Measurements from ENCODE around the gene B3GNT3. TPM values are rescaled to one million over a fixed set of nuclear protein-coding genes. Genes with fewer than 3 reads are reported as not detected.

Gene B3GNT3
- total and polyA plus RNA-seq, 2 donors (not counting 1 experiment from before 2014, with no cell fraction given): not detected

DNA sequence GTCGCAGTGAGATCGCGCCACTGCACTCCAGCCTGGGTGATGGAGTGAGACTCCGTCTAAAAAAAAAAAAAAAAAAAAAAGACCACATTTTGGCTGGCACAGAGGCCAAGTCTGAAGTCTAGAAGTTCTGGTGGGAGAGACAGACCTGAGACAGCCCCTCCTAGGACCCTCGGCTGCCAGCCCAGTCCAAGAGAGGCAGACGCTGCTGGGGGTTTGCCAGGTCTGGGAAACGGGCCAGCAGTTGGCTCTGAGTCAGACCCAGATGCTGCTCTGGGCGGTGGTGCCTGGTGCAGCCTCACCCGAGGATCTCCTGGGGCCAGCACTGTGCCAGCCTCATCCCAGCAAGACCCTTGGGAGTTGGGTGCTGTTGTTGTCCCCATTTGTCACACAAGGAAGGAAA, 37.8 kb upstream of the B3GNT3 start:
- H3K27me3 ChIP-seq (ENCODE audit: control insufficient read depth, insufficient read depth, low read length): no peaks in the 10 kb centered on the region
- no peaks in the 10 kb centered on the region for H3K4me1 ChIP-seq (ENCODE audit: control insufficient read depth, extremely low read depth, insufficient read depth, low read length)
- no peaks in the 10 kb centered on the region for H3K9me3 ChIP-seq (ENCODE audit: control insufficient read depth, insufficient read depth, low read depth, low read length)
- peak; percentile 38 to 55 for DNase-seq (ENCODE audit: low read depth in 2 of 2)
- no peaks in the 10 kb centered on the region for H3K79me2 ChIP-seq (ENCODE audit: control insufficient read depth, insufficient read depth, low read length)
- H3K4me2 ChIP-seq (ENCODE audit: extremely low read depth, insufficient read depth, low read length): no peak overlapping the region
- no peak overlapping the region for H3K4me3 ChIP-seq (replicated peaks in 1 of 4; ENCODE audit: control extremely low read depth in 1 of 4, insufficient read depth in 1 of 4, low read depth in 3 of 4, low read length in 4 of 4)
- H3K36me3 ChIP-seq (ENCODE audit: control insufficient read depth, insufficient read depth, low read length): no peaks in the 10 kb centered on the region
- no peak overlapping the region for H3K27ac ChIP-seq (ENCODE audit: insufficient read depth, low read length)
- TF ChIP-seq EZH2 (IDR thresholded peaks at IDR 0.05; ENCODE audit: low read length, missing control alignments) (no peak), CTCF (conservative IDR thresholded peaks at IDR 0.05 in 1 of 2, IDR thresholded peaks at IDR 0.05 in 1 of 2; ENCODE audit: low read depth in 1 of 2, low read length in 2 of 2) (no peak)
- no peak overlapping the region for H3K9ac ChIP-seq (ENCODE audit: insufficient read depth, low read length)
- no peak overlapping the region for H2AFZ ChIP-seq (ENCODE audit: low read length)
- no peaks in the 10 kb centered on the region for H4K20me1 ChIP-seq (ENCODE audit: control insufficient read depth, extremely low read depth, insufficient read depth, low read length)

DNA sequence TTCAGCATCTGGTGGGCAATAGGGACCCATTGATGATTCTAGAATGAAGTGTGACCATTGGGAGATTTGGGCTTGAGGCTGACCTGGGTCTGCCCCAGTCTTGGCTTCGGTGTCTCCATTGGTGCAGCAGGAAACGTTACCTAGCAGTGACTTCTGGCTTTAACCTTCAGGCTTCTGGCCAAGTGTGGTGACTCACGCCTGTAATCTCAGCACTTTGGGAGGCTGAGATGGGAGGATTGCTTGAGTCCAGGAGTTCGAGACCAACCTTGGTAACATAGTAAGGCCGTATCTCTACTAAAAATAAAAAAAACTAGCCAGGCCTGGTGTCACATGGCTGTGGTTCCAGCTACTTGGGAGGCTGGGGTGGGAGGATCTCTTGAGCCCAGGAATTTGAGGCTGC, 36.4 kb upstream of the B3GNT3 start:
- Histone ChIP-seq H3K9me3 (ENCODE audit: control insufficient read depth, insufficient read depth, low read depth, low read length) (no peaks in the 10 kb centered on the region), H3K4me2 (ENCODE audit: extremely low read depth, insufficient read depth, low read length) (no peak overlapping the region), H3K9ac (ENCODE audit: insufficient read depth, low read length) (no peak overlapping the region), H3K4me1 (ENCODE audit: control insufficient read depth, extremely low read depth, insufficient read depth, low read length) (no peaks in the 10 kb centered on the region), H3K36me3 (ENCODE audit: control insufficient read depth, insufficient read depth, low read length) (no peaks in the 10 kb centered on the region), H4K20me1 (ENCODE audit: control insufficient read depth, extremely low read depth, insufficient read depth, low read length) (no peaks in the 10 kb centered on the region), H3K27ac (ENCODE audit: insufficient read depth, low read length) (no peak overlapping the region), H3K27me3 (ENCODE audit: control insufficient read depth, insufficient read depth, low read length) (no peaks in the 10 kb centered on the region), H2AFZ (ENCODE audit: low read length) (no peak overlapping the region), H3K4me3 (replicated peaks in 1 of 4; ENCODE audit: control extremely low read depth in 1 of 4, insufficient read depth in 1 of 4, low read depth in 3 of 4, low read length in 4 of 4) (no peak overlapping the region), H3K79me2 (ENCODE audit: control insufficient read depth, insufficient read depth, low read length) (no peaks in the 10 kb centered on the region)
- DNase-seq (ENCODE audit: low read depth in 2 of 2): no peak
- TF ChIP-seq CTCF (conservative IDR thresholded peaks at IDR 0.05 in 1 of 2, IDR thresholded peaks at IDR 0.05 in 1 of 2; ENCODE audit: low read depth in 1 of 2, low read length in 2 of 2) (no peak), EZH2 (IDR thresholded peaks at IDR 0.05; ENCODE audit: low read length, missing control alignments) (no peak)

- Histone ChIP-seq H3K9ac (ENCODE audit: insufficient read depth, low read length) (no peak overlapping the region), H3K79me2 (ENCODE audit: control insufficient read depth, insufficient read depth, low read length) (no peaks in the 10 kb centered on the region), H3K9me3 (ENCODE audit: control insufficient read depth, insufficient read depth, low read depth, low read length) (no peaks in the 10 kb centered on the region), H3K4me3 (replicated peaks in 1 of 4; ENCODE audit: control extremely low read depth in 1 of 4, insufficient read depth in 1 of 4, low read depth in 3 of 4, low read length in 4 of 4) (no peak overlapping the region), H4K20me1 (ENCODE audit: control insufficient read depth, extremely low read depth, insufficient read depth, low read length) (no peaks in the 10 kb centered on the region), H3K4me1 (ENCODE audit: control insufficient read depth, extremely low read depth, insufficient read depth, low read length) (no peaks in the 10 kb centered on the region), H3K27ac (ENCODE audit: insufficient read depth, low read length) (no peak overlapping the region), H2AFZ (ENCODE audit: low read length) (no peak overlapping the region), H3K36me3 (ENCODE audit: control insufficient read depth, insufficient read depth, low read length) (no peaks in the 10 kb centered on the region), H3K27me3 (ENCODE audit: control insufficient read depth, insufficient read depth, low read length) (no peaks in the 10 kb centered on the region), H3K4me2 (ENCODE audit: extremely low read depth, insufficient read depth, low read length) (no peak overlapping the region)
- no peak for DNase-seq (ENCODE audit: low read depth in 2 of 2)
- TF ChIP-seq EZH2 (IDR thresholded peaks at IDR 0.05; ENCODE audit: low read length, missing control alignments) (no peak), CTCF (conservative IDR thresholded peaks at IDR 0.05 in 1 of 2, IDR thresholded peaks at IDR 0.05 in 1 of 2; ENCODE audit: low read depth in 1 of 2, low read length in 2 of 2) (no peak)
These were observed 33.8 kb upstream of the B3GNT3 start for GRCh38 chr19:17761148-17761547.

Data from fibroblast of lung (primary cell).